Progenitor cell of endocrine pancreas (in vitro differentiated cells): ENCODE results near the gene PODXL. TPM values are rescaled to one million over a fixed set of nuclear protein-coding genes. Genes with fewer than 3 reads are reported as not detected.

Experiments
- DNase-seq: peaks from one replicate; pipeline ENCODE4 v3.0.0; 2021; ENCODE audit warnings: low spot score; ENCODE audit not compliant: unreplicated experiment
- H3K27ac Mint-ChIP-seq: 2 replicates; pipeline ENCODE4 v1.8.0; 2021; ENCODE audit warnings: mild to moderate bottlenecking, moderate library complexity, mixed read lengths
- H3K27me3 Mint-ChIP-seq: 2 replicates; pipeline ENCODE4 v1.8.0; 2021; ENCODE audit warnings: mixed read lengths
- H3K36me3 Mint-ChIP-seq: 2 replicates; pipeline ENCODE4 v1.8.0; 2022; ENCODE audit warnings: mixed read lengths; ENCODE audit not compliant: insufficient read depth
- H3K4me1 Mint-ChIP-seq: 2 replicates; pipeline ENCODE4 v1.8.0; 2021; ENCODE audit warnings: low read depth, mixed read lengths
- H3K4me3 Mint-ChIP-seq: 2 replicates; pipeline ENCODE4 v1.8.0; 2021; ENCODE audit warnings: low read depth, mild to moderate bottlenecking, moderate library complexity, mixed read lengths
- H3K9me3 Mint-ChIP-seq: 2 replicates; pipeline ENCODE4 v1.8.0; 2021; ENCODE audit warnings: low read depth, mixed read lengths
- total RNA-seq: library from RNA; stranded (reverse); gene quantifications from 2 replicates; pipeline ENCODE4 v1.2.1, GENCODE V29; 2021
- TF ChIP-seq, protein P1 (sequence below): fragments of 200-600 bp; sonication (generic); IDR thresholded peaks from one replicate; pipeline ENCODE4 v1.5.0; 2021; ENCODE audit warnings: antibody characterized with exemption, mild to moderate bottlenecking; ENCODE audit not compliant: unreplicated experiment

Gene PODXL
- total RNA-seq, 1 donor from 2014 or later = 21.2 TPM

DNA sequence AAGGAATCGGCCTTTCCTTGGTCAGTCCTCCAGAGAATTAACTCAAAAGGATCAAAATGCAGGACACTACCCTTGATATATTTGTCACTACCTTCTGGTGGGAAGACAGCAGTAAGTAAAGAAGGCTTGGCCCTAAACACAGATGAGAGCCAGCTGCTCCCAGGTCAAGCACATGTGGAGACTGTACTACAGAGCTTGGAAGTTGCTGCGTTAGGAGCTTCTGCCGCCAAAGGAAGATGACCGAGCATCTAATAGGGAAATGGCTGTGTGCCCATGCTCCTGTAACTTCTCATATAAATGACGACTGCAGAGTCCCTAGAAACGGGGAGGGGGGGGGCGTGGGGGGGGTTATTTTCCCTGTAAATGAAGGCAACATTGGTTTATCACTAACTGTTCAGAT, 59.0 kb downstream of the PODXL start:
- Mint-ChIP-seq H3K27me3 (no peaks in the 10 kb centered on the region), H3K9me3 (no peaks in the 10 kb centered on the region), H3K4me3 (no peak overlapping the region), H3K27ac (no peak overlapping the region), H3K36me3 (no peaks in the 10 kb centered on the region), H3K4me1 (no peaks in the 10 kb centered on the region)
- no peak for DNase-seq
- TF ChIP-seq, protein P1, sequence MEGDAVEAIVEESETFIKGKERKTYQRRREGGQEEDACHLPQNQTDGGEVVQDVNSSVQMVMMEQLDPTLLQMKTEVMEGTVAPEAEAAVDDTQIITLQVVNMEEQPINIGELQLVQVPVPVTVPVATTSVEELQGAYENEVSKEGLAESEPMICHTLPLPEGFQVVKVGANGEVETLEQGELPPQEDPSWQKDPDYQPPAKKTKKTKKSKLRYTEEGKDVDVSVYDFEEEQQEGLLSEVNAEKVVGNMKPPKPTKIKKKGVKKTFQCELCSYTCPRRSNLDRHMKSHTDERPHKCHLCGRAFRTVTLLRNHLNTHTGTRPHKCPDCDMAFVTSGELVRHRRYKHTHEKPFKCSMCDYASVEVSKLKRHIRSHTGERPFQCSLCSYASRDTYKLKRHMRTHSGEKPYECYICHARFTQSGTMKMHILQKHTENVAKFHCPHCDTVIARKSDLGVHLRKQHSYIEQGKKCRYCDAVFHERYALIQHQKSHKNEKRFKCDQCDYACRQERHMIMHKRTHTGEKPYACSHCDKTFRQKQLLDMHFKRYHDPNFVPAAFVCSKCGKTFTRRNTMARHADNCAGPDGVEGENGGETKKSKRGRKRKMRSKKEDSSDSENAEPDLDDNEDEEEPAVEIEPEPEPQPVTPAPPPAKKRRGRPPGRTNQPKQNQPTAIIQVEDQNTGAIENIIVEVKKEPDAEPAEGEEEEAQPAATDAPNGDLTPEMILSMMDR = no peak

DNA sequence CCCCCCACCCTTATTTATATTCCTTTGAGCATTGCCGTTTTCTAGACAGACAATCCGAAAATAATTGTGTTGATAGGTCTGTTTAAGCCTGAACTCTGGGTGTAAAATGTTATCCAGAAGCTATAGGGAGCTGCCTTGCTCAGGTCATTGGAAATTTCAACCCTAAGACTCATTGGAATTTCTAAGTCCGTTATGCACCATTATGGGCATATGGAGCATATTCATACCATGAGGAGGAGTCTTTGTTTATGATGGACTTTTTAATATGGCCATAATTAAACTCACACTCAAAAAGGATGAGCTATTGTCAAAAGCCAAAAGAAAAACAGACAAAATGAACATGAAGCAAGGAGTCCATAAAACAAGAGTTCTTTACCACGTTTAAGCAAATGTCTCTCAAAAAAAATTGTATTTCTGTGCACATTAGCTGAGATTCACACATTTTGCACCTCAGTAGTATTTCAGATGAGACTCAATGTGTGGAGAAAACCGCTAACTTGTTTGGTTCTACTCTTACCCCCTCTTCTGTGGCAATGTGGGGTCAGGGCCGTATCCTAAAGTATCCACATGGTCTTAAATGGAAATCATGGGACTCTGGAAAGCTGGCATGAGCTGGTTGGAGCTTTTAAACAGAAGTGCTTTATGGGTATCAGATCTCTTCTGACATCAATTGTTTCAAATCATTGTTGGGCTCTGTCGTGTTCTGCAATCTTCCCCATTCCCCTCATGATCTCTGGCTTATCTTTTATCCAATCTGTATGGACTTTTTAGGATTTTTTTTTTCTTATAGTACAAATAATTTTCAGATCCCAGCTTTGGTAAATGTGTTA, 60.5 kb downstream of the PODXL start:
- H3K4me3 Mint-ChIP-seq = no peak overlapping the region
- no peak overlapping the region for H3K27ac Mint-ChIP-seq
- H3K36me3 Mint-ChIP-seq = no peaks in the 10 kb centered on the region
- no peaks in the 10 kb centered on the region for H3K27me3 Mint-ChIP-seq
- H3K9me3 Mint-ChIP-seq = no peaks in the 10 kb centered on the region
- TF ChIP-seq, protein P1 = no peak
- no peak for DNase-seq
- H3K4me1 Mint-ChIP-seq = no peaks in the 10 kb centered on the region

DNA sequence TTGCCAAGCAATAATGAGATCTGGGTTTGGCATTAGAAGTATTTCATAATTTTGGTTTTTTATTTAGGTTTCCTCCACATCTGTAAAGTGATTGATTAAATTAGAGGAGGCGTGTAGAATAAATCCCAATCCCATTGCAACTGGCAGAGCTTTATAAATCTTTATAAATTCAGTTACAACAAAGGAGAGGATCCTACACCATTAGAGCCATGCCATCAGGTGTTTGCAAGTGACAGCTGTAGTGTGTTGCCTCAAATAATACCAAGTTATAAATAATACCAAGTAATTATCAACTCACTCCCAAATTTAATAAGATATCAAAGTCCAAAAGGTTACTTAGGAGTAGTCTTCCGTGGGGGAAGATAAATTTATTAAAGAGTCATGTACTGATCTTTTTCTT, 62.2 kb downstream of the PODXL start:
- H3K27ac Mint-ChIP-seq = no peak overlapping the region
- TF ChIP-seq, protein P1 = no peak
- DNase-seq = no peak
- no peaks in the 10 kb centered on the region for H3K4me1 Mint-ChIP-seq
- no peaks in the 10 kb centered on the region for H3K27me3 Mint-ChIP-seq
- H3K9me3 Mint-ChIP-seq = no peaks in the 10 kb centered on the region
- H3K36me3 Mint-ChIP-seq = no peaks in the 10 kb centered on the region
- no peak overlapping the region for H3K4me3 Mint-ChIP-seq

DNA sequence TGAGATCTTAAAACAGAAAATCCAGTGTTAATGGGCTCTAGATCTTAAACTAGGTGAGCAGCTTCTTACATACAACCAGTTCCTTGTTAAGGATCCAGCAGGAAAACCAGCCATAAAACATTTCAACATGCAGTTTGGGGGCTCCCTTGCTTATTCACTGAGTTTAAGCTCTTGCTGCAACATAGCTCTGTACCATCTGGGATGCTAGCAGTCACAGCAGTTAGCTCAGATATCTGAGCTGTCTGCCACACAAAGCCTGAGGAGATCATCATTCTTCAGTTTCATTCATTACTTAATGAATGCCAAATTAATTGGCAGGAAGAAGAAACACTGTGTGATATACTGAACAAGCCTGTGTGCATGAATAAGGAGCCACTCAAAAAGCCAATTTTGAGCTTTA, 62.8 kb downstream of the PODXL start:
- TF ChIP-seq, protein P1 = no peak
- Mint-ChIP-seq H3K4me3 (no peak overlapping the region), H3K27ac (no peak overlapping the region)

DNA sequence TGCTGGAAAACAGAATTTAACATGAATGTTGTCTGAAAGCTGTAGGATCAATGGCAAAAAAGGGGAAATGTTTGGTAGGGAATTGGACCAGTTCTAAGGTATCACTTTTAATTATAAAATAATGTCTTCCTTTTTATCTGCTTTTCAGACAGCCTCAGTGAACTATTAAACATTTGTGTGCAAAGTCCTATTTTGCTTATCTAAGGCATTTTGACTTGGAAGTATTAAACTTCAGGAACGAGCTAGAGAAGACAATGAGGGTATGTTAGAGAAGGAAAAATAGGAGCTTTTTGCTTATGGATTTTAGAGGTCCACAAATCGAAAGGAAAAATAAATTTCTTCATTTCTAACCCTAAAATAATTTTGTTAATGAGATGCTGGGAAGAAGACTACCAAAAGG, 63.3 kb downstream of the PODXL start:
- Mint-ChIP-seq H3K27me3 (no peaks in the 10 kb centered on the region), H3K4me1 (no peaks in the 10 kb centered on the region), H3K4me3 (no peak overlapping the region), H3K36me3 (peaks cover 1% of the 10 kb centered on the region), H3K9me3 (no peaks in the 10 kb centered on the region), H3K27ac (no peak overlapping the region)
- no peak for DNase-seq
- TF ChIP-seq, protein P1 = no peak

More for the DNA sequence above, 62.8 kb downstream of the PODXL start:
- H3K4me1 Mint-ChIP-seq = no peaks in the 10 kb centered on the region
- H3K36me3 Mint-ChIP-seq = peaks cover under 1% of the 10 kb centered on the region
- no peak for DNase-seq
- H3K27me3 Mint-ChIP-seq = no peaks in the 10 kb centered on the region
- H3K9me3 Mint-ChIP-seq = no peaks in the 10 kb centered on the region
